H1 (cell line): Measurements from ENCODE around the gene DIP2C. TPM values are rescaled to one million over a fixed set of nuclear protein-coding genes. Genes with fewer than 3 reads are reported as not detected.

Experiments used
- CEBPB ChIP-seq: IDR thresholded peaks from 2 replicates; pipeline ENCODE4 v1.6.1; 2012; ENCODE audit warnings: low read depth, low read length
- CREB1 ChIP-seq: IDR thresholded peaks from 2 replicates; pipeline ENCODE4 v1.6.1; 2012; ENCODE audit warnings: inconsistent platforms
- FOSL1 ChIP-seq: IDR thresholded peaks from 2 replicates; pipeline ENCODE4 v1.6.1; 2011; ENCODE audit warnings: mild to moderate bottlenecking, low read depth, low read length, moderate library complexity; ENCODE audit not compliant: insufficient read depth
- polyA plus RNA-seq, 7 experiments: library from polyadenylated mRNA; depleted of rRNA in 3 of 7; stranded (reverse) in 5 of 7; unstranded in 2 of 7; fragments of >200 nt in 5 of 7; fragments of 200-250 nt in 2 of 7; gene quantifications; 1 replicate in 5 of 7; 2 replicates in 1 of 7; 4 replicates in 1 of 7; pipeline versions ENCODE4 v1.2.1 to v1.2.3, GENCODE V29; 2011 to 2013; ENCODE audit warnings: missing spikeins in 2 of 7, mixed read lengths in 2 of 7
- total RNA-seq: library from RNA; stranded (reverse); fragmentation: NEBNext Ultra II Directional; extraction: Animal tissue kit (Norgen Biotek cat#: 25700); gene quantifications from 2 replicates; pipeline ENCODE4 v1.2.1, GENCODE V29; 2021

The DIP2C gene
- total and polyA plus RNA-seq, 2 of the 8 experiments (the other 6 are each of a cell fraction or from before 2014, with no cell fraction given): 3.8 to 9.3 TPM

GRCh38 chr10:623477-624311, 65.8 kb downstream of the DIP2C start (continued):
- no peak for TF ChIP-seq FOSL1
- TF ChIP-seq CEBPB: no peak
- no peak for TF ChIP-seq CREB1
